GM21390 (cell line): ENCODE measurements around the gene CPEB1.
"Not testable (repeated sequence)": the region's sequence is repeated elsewhere in the genome, so short reads cannot be mapped to it uniquely, and the experiment has no call there.

Source experiments
- ATAC-seq: cut with Tn5 transposase; IDR thresholded peaks from one replicate; pipeline ENCODE4 v1.9.1; 2021; ENCODE audit not compliant: unreplicated experiment

CPEB1 gene

GRCh38 chr15:82530606-82531379 is 116.4 kb downstream of the CPEB1 start:
- ATAC-seq, result peak; percentile 89

DNA sequence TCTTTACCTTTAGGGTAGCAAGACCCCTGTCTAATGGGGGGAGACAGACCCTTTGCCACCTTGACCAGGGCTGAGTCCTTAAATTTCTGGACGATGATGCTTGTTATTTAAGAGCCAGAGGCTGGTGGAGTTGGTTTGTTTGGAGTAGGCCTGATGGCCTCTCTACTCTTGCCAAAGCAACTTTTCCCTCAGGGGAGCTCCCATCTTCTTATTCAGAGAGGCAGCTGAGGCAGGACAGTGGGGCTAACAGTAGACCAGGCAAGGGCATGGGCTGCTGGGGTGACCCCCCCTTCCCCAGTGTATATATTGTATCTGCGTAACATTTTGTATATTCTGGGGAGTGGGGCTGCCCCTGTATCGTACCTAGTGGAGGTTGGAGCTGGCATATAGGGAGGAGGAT is 117.2 kb downstream of the CPEB1 start:
- ATAC-seq, result no peak

GRCh38 chr15:82513587-82513986 is 133.6 kb downstream of the CPEB1 start:
- not testable (repeated sequence) for ATAC-seq

DNA sequence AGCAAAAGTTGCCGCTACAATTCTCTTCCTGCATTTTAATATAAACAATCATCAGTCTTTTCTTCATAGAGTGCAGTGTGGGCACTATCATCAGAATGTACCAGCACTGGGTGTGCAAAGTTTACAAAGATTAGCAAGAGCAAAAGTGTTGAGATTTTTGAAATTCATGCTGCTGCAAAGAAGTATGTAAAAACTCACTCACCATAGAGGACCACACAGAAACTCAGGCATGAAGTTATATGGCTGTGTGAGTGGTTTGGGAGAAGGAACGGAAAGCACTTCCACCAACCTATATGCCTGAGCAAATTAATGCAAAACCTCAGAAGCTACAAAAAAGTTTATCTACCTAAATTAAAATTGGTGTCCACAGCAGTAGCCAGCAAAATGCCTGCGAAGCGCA is 139.5 kb downstream of the CPEB1 start:
- ATAC-seq, result not testable (repeated sequence)

- not testable (repeated sequence) for ATAC-seq
Measured at GRCh38 chr15:82507087-82507486, 140.1 kb downstream of the CPEB1 start.

GRCh38 chr15:82505842-82506241 is 141.3 kb downstream of the CPEB1 start:
- ATAC-seq, result not testable (repeated sequence)

- not testable (repeated sequence) for ATAC-seq
Measured at GRCh38 chr15:82504074-82504473, 143.1 kb downstream of the CPEB1 start.

- peak; percentile 77 for ATAC-seq
Measured at GRCh38 chr15:82502700-82503339, 144.3 kb downstream of the CPEB1 start.

DNA sequence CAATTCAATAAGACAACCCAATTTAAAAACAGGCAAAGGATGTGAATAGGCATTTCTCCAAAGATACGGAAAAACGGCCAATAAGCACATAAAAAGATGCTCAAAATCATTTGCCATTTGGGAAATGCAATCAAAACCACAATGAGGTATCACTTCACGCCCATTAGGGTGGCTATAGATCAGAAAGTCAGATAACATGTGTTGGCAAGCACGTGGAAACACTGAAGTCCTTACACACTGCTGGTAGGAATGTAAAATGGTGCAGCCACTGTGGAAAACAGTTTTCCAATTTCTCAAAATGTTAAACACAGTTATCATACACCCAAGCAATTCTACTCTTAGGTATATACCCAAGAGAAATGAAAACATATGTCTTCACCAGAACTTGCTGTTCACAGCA is 146.4 kb downstream of the CPEB1 start:
- not testable (repeated sequence) for ATAC-seq

DNA sequence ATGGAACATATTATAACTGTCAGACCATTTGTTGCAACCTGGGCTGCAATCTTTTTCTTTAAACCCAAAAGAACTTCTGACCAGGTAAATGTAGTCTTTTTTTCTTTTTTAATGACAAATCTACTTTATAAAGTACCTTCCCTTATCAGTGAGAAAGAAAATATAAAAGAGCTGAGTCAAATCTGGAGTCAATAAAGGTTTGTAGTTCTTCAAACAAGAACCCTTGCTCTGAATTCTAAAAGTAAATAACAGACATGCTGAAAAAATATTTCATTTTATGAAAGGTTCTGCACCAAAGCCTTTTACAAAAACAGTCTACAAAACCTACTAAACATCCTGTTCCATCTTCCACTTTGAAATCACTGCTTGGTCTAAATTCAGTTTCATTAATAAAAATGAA is 149.2 kb downstream of the CPEB1 start:
- not testable (repeated sequence) for ATAC-seq
